Measurements from ENCODE around the gene PTPN6.

Gene PTPN6

DNA sequence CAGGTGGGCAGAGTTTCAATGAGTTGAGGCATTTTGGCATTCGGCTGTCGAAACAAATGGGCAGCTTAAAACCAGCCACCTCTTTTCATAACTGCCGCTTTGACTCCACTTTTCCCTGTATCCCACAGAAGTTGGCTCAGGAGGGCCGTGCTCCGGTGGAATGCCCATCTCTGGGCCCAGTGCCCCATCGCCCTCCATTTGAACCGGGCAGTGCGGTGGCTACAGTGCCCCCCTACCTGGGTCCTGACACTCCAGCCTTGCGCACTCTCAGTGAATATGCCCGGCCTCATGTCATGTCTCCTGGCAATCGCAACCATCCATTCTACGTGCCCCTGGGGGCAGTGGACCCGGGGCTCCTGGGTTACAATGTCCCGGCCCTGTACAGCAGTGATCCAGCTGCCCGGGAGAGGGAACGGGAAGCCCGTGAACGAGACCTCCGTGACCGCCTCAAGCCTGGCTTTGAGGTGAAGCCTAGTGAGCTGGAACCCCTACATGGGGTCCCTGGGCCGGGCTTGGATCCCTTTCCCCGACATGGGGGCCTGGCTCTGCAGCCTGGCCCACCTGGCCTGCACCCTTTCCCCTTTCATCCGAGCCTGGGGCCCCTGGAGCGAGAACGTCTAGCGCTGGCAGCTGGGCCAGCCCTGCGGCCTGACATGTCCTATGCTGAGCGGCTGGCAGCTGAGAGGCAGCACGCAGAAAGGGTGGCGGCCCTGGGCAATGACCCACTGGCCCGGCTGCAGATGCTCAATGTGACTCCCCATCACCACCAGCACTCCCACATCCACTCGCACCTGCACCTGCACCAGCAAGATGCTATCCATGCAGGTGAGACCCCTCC is 12.6 kb upstream of the PTPN6 start:
- in situ Hi-C loops (cut with MboI; ENCODE audit: low sequenced_read_pairs) = no loop called here

DNA sequence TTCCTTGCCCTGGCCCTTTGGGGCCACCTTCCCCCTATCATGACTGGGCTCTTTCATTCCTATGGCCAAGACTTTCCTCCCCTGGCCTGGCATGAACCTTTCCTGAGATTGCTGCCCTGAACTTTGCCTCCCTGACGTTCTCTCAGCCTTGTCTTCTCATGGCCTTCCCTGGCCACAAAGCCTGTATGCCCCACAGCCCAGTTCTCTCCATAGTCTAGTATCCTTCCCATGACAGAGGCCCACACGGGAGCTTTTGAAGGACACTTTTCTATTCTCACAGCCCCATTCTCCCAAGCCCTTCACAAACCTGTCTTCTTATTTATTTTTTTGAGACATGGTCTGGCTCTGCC is 12.0 kb upstream of the PTPN6 start:
- in situ Hi-C loops (cut with MboI; ENCODE audit: low sequenced_read_pairs) = no loop called here

DNA sequence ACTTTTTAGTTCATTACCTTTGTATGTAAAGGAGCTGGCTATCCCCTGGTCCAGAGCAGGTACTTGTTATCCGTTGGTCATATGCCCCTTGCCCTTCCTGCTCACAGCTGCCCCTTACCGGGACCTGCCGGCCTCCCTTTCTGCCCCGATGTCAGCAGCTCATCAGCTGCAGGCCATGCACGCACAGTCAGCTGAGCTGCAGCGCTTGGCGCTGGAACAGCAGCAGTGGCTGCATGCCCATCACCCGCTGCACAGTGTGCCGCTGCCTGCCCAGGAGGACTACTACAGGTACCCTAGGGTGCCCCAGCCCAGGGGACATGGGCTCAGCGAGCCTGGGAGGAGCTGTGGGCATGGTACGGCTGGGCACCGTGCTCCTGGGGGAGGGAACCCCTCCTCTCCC is 9.9 kb upstream of the PTPN6 start:
- in situ Hi-C loops (cut with MboI; ENCODE audit: low sequenced_read_pairs) = no loop called here

DNA sequence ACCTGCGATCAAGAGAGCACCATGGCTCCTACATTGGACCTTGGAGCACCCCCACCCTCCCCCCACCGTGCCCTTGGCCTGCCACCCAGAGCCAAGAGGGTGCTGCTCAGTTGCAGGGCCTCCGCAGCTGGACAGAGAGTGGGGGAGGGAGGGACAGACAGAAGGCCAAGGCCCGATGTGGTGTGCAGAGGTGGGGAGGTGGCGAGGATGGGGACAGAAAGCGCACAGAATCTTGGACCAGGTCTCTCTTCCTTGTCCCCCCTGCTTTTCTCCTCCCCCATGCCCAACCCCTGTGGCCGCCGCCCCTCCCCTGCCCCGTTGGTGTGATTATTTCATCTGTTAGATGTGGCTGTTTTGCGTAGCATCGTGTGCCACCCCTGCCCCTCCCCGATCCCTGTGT is 9.4 kb upstream of the PTPN6 start:
- in situ Hi-C loops (cut with MboI; ENCODE audit: low sequenced_read_pairs) = no loop called here

DNA sequence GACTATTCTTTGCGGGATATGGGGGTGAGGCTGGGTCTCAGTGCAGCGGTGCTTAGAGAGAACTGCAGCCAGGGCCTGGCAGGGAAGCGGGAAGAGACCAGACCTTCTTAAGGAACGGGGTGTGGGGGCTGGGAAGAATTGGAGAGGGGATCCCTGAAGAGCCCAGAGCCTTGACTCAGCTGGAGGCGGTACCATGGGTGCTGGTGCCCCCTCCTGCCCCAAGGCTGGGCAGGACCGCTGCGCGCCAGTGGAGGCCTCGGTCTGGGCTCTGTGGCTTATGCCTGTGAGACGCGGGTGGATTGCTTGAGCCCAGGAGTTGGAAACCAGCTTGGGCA is 8.9 kb upstream of the PTPN6 start:
- in situ Hi-C loops (cut with MboI; ENCODE audit: low sequenced_read_pairs) = no loop called here

DNA sequence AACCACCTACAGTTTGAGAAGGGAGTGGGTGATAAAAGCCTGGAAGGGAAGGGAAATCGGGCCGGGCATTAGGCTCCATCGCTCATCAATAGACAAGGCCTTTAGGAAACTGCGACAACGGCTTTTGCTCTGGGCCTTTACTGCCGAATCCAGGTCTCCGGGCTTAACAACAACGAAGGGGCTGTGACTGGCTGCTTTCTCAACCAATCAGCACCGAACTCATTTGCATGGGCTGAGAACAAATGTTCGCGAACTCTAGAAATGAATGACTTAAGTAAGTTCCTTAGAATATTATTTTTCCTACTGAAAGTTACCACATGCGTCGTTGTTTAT is 7.8 kb upstream of the PTPN6 start:
- in situ Hi-C loops (cut with MboI; ENCODE audit: low sequenced_read_pairs) = no loop called here

DNA sequence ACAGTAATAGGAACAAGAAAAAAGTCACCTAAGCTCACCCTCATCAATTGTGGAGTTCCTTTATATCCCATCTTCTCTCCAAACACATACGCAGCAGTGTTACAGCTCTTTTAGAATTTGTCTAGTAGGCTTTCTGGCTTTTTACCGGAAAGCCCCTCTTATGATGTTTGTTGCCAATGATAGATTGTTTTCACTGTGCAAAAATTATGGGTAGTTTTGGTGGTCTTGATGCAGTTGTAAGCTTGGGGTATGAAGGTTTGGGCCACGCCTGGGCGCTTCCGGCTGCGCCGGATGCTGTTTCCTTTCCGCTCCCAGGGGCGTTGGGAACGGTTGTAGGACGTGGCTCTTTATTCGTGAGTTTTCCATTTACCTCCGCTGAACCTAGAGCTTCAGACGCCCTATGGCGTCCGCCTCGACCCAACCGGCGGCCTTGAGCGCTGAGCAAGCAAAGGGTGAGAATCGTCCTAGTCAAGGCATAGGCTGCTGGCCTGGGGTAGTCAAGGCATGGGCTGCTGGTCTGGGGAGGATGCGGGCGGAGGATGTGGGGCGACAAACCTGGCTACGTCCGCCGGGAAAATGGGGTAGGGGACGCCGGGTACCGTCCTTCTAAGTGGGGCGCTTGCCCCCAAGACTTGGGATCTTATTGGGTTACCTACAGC is 7.3 kb upstream of the PTPN6 start, which contains the start of the genes C12orf57 and RNU7-1:
Gene C12orf57 (plus strand): TSS at position 301 of the 659 bp plus-strand sequence. CDS start 100 bp downstream, at position 401.
Gene RNU7-1 (plus strand): TSS at position 95 of the 659 bp plus-strand sequence.
- in situ Hi-C loops (cut with MboI; ENCODE audit: low sequenced_read_pairs) = no loop called here

DNA sequence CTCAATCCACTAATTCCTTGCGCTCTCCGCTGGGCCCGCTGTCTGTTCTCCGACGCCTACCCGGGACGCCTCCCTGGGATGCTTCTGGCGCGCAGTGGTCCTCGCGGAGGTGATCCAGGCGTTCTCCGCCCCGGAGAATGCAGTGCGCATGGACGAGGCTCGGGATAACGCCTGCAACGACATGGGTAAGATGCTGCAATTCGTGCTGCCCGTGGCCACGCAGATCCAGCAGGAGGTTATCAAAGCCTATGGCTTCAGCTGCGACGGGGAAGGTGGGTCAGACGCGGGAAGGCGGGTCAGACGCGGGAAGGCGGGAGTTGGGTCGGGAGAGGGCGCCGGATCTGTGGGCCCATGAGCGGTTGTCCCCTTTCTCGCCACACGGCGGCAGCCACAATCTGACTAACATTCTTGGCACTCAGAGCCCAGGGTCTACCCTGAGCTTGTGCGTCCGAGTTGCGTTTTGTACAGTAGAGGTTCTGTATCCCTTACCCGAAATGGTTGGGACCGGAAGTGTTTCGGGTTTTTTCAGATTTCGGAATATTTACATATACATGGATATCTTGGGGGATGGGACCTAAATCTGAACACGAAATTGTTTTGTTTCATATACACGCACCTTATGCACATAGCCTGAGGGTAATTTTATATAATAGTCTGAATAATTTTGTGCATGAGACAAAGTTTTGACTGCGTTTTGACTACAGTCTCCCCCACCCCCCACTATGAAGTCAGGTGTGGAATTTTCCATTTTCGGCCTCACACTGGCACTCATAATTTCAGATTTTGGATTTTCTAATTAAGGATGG is 6.6 kb upstream of the PTPN6 start:
- in situ Hi-C loops (cut with MboI; ENCODE audit: low sequenced_read_pairs) = no loop called here

DNA sequence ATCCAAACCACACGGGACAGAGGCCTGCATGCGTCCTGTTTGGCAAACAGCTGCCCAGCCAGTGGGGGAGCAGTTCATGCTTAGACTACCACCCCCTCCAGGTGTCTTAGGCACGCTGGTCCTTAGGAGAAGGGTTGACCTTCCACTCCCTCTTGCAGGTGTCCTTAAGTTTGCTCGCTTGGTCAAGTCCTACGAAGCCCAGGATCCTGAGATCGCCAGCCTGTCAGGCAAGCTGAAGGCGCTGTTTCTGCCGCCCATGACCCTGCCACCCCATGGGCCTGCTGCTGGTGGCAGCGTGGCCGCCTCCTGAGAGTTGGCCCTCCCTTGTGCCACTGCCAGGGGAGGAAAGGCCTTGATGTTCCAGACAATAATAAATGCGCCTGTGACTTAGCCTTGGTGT is 5.5 kb upstream of the PTPN6 start:
- in situ Hi-C loops (cut with MboI; ENCODE audit: low sequenced_read_pairs) = no loop called here

DNA sequence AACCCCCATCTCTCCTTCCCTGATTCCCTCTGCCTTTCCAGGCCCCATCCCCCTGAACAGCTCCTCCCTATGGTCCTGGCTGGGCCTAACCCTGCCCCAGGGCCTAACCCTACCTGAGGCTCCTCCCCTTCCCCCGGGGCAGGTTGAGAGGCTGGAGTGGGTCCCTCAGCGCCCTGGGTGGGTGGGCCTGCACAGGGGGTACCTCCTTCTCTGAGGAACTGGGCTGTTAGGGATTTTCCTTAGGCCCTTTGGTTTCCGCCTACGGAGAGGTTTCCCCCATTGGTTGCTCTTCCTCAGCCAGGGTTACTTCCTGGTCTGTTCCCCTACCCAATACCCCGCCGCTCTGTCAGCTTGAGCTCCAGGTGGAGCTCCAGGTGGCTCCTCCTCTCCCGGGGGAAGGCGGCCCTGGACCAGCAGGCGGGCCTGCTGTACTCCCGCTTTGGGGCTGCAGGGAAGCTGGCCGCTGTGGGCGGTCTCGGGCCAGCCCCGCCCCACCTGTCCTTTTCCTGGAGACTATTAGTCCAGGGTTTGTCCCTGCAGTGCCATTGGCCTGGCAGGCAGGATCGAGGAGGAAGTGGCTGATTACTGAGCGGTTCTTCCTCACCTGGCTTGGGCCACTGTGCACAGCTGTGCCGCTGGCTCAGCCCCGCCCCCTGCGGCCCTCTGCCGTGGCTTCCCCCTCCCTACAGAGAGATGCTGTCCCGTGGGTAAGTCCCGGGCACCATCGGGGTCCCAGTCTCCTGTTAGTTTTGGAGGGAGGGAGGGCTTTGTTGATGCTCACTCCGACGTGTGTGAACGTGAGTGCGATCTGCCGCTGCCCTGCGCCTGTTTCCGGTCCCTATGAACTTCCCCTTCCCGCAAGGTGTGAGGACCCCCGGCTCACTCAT is 4.9 kb upstream of the PTPN6 start:
- in situ Hi-C loops (cut with MboI; ENCODE audit: low sequenced_read_pairs) = no loop called here

DNA sequence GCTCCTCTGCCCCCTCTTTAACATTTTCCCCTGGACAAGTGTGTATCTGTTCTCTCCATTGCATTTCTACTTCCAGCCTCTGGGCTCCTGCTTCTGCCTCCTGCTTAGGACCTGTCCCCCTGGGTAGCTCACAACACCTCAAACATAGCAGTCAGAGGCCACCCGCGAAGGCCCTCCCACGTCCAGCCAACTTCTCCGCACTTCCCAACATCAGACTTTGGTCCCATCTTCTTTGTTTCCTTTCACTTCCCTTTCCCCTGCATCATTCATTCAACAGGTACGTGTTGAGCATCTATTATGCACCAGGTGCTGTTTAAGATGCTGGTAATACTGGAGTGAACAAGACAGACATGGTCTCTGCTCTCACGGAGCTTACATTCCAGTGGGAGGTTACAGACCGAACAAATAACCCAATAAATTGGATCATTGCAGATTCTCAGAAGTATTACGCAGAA is 4.2 kb upstream of the PTPN6 start:
- in situ Hi-C loops (cut with MboI; ENCODE audit: low sequenced_read_pairs) = no loop called here

DNA sequence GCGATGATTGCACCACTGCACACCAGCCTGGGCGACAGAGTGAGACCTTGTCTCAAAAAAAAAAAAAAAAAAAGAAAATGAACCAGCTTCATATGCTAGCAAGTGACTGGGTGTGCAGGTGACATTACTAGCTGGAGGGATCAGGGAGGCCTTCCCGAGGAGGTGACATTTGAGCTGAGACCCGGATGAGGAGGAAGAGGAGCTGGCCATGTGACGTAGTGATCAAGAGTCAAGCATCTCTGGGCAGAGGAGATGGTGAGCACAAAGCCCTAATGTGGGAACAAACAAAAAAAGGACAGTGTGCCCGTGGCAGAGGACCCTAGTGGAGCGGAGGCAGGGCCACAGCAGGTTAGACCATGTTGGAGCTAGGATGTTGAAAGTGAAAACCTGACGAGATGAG is 3.5 kb upstream of the PTPN6 start:
- in situ Hi-C loops (cut with MboI; ENCODE audit: low sequenced_read_pairs) = no loop called here

DNA sequence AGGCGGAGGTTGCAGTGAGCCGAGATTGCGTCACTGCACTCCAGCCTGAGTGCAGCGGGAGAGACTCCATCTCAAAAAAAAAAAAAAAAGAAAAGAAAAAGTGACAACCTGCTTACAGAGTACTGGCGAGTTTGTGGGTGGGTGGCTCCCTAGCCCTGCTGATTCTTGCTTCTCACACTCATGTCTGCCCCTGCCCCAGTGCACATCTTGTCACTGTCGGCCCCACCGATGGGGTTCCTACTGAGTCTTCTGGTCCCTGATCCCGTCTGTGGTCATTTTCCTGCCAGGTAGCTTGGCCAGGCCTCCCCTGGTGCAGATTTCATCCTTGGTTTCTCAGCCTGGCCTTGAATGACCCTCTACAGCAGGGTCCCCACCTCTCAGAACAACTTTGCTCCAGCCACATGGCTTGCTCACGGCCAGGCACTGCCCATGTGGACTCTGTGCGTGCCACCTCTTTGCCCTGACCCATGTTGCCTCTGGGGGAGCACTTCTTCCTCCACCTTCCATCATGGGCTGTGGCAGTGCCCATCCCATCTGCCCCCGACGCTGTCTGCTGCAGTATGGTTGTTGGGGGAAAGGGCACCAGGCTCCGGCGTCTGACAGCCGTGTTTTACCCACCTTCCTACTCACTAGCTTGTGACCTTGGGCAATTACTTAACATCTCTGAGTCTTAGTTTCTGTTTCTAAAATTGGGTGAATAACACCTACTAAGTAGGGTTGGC is 2.1 kb upstream of the PTPN6 start:
- in situ Hi-C loops (cut with MboI; ENCODE audit: low sequenced_read_pairs) = no loop called here

DNA sequence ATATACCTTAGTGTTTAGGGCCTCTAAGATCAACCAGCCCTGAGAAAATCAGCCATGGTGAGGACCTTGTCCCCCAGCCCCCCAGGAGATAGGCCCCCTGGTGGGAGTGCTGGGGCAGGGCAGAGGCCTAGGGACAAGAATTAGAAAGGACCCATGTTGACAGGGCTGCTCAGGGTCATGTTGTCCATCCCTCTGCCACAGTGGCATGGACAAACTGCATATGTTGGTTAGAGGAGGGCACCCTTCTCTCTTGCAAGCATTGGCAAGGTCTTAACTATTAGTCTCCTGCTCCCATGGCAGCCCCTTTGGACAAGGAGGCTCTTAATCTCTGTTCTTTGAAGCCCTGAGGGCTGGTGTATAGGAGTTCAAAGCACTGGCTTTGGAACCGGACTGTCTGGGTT is 755 bp upstream of the PTPN6 start:
- in situ Hi-C loops (cut with MboI; ENCODE audit: low sequenced_read_pairs) = no loop called here

DNA sequence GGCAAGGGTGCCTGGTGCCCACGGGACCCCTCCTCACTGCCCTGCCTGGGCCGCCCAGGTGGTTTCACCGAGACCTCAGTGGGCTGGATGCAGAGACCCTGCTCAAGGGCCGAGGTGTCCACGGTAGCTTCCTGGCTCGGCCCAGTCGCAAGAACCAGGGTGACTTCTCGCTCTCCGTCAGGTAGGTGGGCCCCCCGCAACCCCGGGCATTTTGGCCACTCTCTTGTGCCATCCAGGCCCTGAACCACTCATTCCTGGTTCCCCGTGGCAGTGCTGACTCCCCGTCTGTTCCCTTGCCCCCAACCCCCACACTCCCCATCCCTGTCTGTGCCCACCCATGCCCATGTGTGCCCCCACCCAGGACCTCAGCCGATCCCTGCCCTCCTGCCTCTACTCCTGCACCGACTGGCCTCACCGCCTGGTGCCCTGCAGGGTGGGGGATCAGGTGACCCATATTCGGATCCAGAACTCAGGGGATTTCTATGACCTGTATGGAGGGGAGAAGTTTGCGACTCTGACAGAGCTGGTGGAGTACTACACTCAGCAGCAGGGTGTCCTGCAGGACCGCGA is 480 bp downstream of the PTPN6 start:
- in situ Hi-C loops (cut with MboI; ENCODE audit: low sequenced_read_pairs) = no loop called here

DNA sequence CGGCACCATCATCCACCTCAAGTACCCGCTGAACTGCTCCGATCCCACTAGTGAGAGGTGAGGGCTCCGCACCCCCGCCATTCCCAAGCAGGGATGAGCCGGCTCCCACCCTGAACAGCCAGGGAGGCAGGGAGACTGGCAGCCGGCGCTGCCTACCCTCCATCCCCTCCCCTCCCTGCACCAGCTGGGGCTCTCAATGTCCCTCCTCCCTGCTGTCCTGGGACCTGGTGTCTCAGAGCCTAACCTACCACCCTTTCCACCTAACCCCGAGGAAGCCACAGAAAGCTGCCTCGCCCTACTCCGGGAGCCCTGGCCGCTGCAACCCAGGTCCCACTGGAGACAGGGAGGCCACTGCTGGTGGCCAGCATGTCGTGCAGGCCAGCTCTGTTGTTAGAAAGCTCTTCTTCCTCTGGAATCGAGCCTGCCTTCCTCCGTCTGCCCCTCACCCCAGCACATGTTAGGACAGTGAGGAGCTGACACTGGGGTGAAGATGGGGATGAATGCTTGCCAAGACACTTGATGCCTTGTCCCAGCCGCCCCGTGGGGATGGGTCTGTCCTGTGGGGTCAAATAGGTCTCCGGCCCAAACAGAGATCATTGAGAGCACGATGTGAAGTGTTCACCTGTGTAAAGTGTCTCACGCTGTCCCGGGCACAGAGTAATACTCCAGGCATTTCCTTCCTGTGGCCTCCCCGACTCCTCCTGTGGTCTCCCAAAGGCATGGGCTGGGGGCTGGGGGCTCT is 1.1 kb downstream of the PTPN6 start:
- in situ Hi-C loops (cut with MboI; ENCODE audit: low sequenced_read_pairs) = no loop called here

DNA sequence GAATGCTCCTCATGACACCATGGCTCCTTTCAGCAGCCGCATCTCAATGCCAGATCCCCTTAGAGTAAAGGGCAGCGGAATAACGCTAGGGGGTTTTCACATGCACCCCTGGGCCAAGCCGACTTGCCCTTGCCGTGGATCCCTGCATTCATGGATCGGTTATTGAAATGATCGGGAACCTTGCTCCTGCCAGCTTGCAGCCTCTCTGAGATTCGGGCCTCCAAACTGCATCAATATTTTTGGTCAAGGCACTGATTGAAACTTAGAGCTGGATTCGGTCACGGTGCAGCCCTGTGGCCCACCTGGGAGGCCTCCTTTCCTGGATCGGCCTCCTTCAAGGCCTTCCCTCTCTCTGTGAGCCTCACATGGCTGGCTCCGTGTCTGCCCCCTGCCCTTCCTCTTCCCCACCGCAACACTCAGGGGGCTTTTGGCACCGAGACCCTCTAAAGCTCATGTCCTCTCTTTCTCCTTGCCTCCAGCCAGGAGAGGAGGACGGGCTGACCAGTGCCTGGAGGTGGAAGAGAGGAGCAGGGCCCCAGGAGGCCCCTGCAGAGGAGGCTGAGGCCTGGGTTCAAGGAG is 1.8 kb downstream of the PTPN6 start:
- in situ Hi-C loops (cut with MboI; ENCODE audit: low sequenced_read_pairs) = no loop called here

DNA sequence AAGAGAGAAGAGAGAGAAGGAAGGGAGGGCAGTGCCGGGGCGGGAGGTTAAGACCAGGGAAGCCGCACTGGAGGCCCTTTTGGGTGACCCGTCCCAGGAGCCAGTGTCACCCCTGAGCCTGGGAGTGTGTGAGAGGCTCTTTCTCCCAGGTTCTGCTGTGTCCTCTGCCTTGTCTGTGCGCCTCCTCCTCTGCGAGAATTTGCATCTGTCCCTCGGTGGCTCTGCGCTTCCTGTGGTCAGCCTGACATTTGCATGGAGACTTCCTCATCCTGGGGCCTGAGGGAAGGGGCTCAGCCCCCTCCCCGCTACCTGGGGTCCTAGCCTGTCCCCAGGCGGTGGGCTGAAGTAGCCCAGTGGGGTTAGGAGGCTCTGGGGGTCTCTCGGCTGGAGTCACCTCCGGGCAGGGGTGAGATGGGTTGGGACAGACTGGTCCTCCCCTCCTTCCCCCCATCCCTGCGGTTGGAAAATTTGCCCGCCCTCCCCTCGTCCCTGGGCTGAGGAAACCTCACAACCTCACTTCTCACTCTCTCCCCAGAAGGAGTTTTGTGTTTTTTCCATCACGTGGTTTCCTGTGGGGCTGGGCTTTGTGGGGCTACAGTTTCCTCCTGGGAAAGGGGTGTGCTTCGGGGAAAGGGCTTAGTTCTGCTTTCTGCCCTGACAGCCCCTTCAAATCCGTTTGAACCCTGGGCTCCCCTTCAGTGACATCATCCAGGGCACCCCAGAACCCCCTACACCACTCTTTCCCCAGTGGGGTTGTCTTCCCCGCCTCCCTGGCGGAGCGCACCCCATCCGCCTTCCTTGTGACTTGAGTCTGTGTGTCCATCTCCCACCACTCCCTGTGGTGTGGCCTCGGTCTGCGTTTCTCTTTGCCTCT is 2.5 kb downstream of the PTPN6 start:
- in situ Hi-C loops (cut with MboI; ENCODE audit: low sequenced_read_pairs) = no loop called here

All from HL-60/S4 treated with retinoic acid at 250 ng/mL for 4 days and 3 days (cell line).